Testis (tissue), 2 donors: Measurements from ENCODE around the gene CUX1.
"Not testable (repeated sequence)": the region's sequence is repeated elsewhere in the genome, so short reads cannot be mapped to it uniquely, and the experiment has no call there.

Experiments used
- POLR2A ChIP-seq: fragments of 450-650 bp; IDR thresholded peaks from one replicate; pipeline ENCODE4 v1.6.1; 2017; ENCODE audit warnings: antibody characterized with exemption, mild to moderate bottlenecking, moderate library complexity
- TF ChIP-seq, protein P1 (sequence below), 3 experiments: fragments of 450-650 bp in 2 of 3; fragments of 200-600 bp in 1 of 3; sonication (generic) in 1 of 3; IDR thresholded peaks; one replicate each; pipeline ENCODE4 v1.5.1; 2016 to 2019; ENCODE audit warnings: antibody characterized with exemption in 3 of 3, mild to moderate bottlenecking in 2 of 3, moderate library complexity in 1 of 3

DNA sequence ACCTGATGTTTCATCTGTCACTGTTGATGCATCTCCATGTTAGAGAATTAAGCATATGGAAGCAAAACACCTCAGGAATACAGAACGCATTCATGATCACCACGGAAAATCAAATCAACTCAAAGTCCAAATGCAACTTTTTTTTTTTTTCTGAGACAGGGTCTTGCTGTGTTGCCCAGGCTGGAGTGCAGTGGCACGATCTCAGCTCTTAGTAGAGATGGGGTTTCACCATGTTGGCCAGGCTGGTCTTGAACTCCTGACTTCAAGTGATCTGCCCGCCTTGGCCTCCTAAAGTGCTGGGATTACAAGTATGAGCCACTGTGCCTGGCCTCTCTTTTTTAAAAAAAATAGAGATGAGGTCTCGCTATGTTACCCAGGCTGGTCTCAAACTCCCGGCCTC is 50.3 kb downstream of the CUX1 start:
- TF ChIP-seq, protein P1, sequence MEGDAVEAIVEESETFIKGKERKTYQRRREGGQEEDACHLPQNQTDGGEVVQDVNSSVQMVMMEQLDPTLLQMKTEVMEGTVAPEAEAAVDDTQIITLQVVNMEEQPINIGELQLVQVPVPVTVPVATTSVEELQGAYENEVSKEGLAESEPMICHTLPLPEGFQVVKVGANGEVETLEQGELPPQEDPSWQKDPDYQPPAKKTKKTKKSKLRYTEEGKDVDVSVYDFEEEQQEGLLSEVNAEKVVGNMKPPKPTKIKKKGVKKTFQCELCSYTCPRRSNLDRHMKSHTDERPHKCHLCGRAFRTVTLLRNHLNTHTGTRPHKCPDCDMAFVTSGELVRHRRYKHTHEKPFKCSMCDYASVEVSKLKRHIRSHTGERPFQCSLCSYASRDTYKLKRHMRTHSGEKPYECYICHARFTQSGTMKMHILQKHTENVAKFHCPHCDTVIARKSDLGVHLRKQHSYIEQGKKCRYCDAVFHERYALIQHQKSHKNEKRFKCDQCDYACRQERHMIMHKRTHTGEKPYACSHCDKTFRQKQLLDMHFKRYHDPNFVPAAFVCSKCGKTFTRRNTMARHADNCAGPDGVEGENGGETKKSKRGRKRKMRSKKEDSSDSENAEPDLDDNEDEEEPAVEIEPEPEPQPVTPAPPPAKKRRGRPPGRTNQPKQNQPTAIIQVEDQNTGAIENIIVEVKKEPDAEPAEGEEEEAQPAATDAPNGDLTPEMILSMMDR (IDR thresholded peaks at IDR 0.05) = not testable (repeated sequence)
- TF ChIP-seq POLR2A = not testable (repeated sequence)
